SK-N-SH (cell line): Measurements from ENCODE around the gene TBP. TPM values are rescaled to one million over a fixed set of nuclear protein-coding genes. Genes with fewer than 3 reads are reported as not detected.

Source experiments
- CTCF ChIA-PET: fragments of 300-600, 350-600 bp; formaldehyde crosslinking; extraction: SDS; loops from one replicate; lab custom pipeline; 2021; lab: Yijun Ruan, JAX
- POLR2A ChIA-PET: fragments of 350-600 bp; sonication (Branson Sonifier 250); formaldehyde crosslinking; extraction: SDS; loops from one replicate; lab custom pipeline; 2020; ENCODE audit warnings: antibody characterized with exemption, inconsistent platforms; lab: Yijun Ruan, JAX
- DNase-seq: peaks from one replicate; pipeline ENCODE4 v3.0.0; 2012
- H2AFZ ChIP-seq: fragments of 200-600 bp; sonication (generic); 2 replicates; pipeline ENCODE4 v1.8.1; 2016; ENCODE audit warnings: antibody characterized with exemption, mild to moderate bottlenecking, low read depth
- H3F3A ChIP-seq: fragments of 200-600 bp; sonication (generic); replicated peaks from 2 replicates; pipeline ENCODE3; 2016; ENCODE audit warnings: antibody characterized with exemption, mild to moderate bottlenecking; ENCODE audit not compliant: insufficient read depth
- H3K27ac ChIP-seq, 2 experiments: fragments of 200-500 bp in 1 of 2; fragments of 200-600 bp in 1 of 2; sonication (Bioruptor generic) in 1 of 2; sonication (generic), shearing (Covaris generic) in 1 of 2; 2 replicates each; pipeline versions ENCODE4 v1.5.1 to v1.6.1; 2014 to 2016; ENCODE audit warnings: low read depth in 2 of 2, inconsistent platforms in 1 of 2, low read length in 1 of 2, mild to moderate bottlenecking in 1 of 2, mixed read lengths in 1 of 2
- H3K27me3 ChIP-seq: fragments of 200-600 bp; sonication (generic), shearing (Covaris generic); 2 replicates; pipeline ENCODE4 v1.6.1; 2016; ENCODE audit warnings: mixed run types; ENCODE audit not compliant: insufficient read depth
- H3K36me3 ChIP-seq, 2 experiments: fragments of 200-500 bp in 1 of 2; fragments of 200-600 bp in 1 of 2; sonication (Bioruptor generic) in 1 of 2; sonication (generic) in 1 of 2; replicated peaks in 1 of 2; 2 replicates each; pipeline versions ENCODE3 to v1.5.1; 2014 to 2016; ENCODE audit warnings: low read length in 1 of 2, mild to moderate bottlenecking in 1 of 2; ENCODE audit not compliant: insufficient read depth in 2 of 2, control insufficient read depth in 1 of 2
- H3K4me1 ChIP-seq, 2 experiments: fragments of 200-500 bp in 1 of 2; fragments of 200-600 bp in 1 of 2; sonication (Bioruptor generic) in 1 of 2; sonication (generic), shearing (Covaris generic) in 1 of 2; 2 replicates each; pipeline versions ENCODE4 v1.5.1 to v1.6.1; 2014 to 2016; ENCODE audit warnings: low read depth in 1 of 2, low read length in 1 of 2, mixed run types in 1 of 2; ENCODE audit not compliant: insufficient read depth in 2 of 2, control insufficient read depth in 1 of 2
- H3K4me2 ChIP-seq: fragments of 200-600 bp; sonication (generic), shearing (Covaris generic); 2 replicates; pipeline ENCODE4 v1.6.1; 2017; ENCODE audit warnings: mixed run types
- H3K4me3 ChIP-seq, 2 experiments: fragments of 200-500 bp in 1 of 2; fragments of 200-600 bp in 1 of 2; sonication (Bioruptor generic) in 1 of 2; sonication (generic), shearing (Covaris generic) in 1 of 2; 2 replicates each; pipeline versions ENCODE4 v1.5.1 to v1.8.1; 2014 to 2016; ENCODE audit warnings: low read depth in 2 of 2, inconsistent platforms in 1 of 2, low read length in 1 of 2, mild to moderate bottlenecking in 1 of 2, mixed read lengths in 1 of 2, moderate library complexity in 1 of 2
- H3K79me2 ChIP-seq: fragments of 200-600 bp; sonication (generic); 2 replicates; pipeline ENCODE4 v1.8.1; 2017; ENCODE audit warnings: mild to moderate bottlenecking; ENCODE audit not compliant: insufficient read depth
- H3K9ac ChIP-seq: fragments of 200-600 bp; sonication (generic); 2 replicates; pipeline ENCODE4 v1.6.1; 2017; ENCODE audit warnings: mixed run types
- H3K9me2 ChIP-seq: fragments of 200-600 bp; sonication (generic); 2 replicates; pipeline ENCODE4 v1.6.1; 2017; ENCODE audit warnings: mixed run types
- H3K9me3 ChIP-seq: fragments of 200-600 bp; sonication (generic); 2 replicates; pipeline ENCODE4 v1.6.1; 2017; ENCODE audit warnings: mixed run types, mild to moderate bottlenecking, moderate library complexity
- H4K20me1 ChIP-seq: fragments of 200-600 bp; sonication (generic); 2 replicates; pipeline ENCODE4 v1.6.1; 2017; ENCODE audit warnings: mild to moderate bottlenecking, mixed run types; ENCODE audit not compliant: insufficient read depth
- CHD2 ChIP-seq: fragments of 150-350 bp; IDR thresholded peaks from 2 replicates; pipeline ENCODE4 v1.6.1; 2018; ENCODE audit warnings: low read length; ENCODE audit not compliant: partially characterized antibody
- ELF1 ChIP-seq: IDR thresholded peaks from 2 replicates; pipeline ENCODE4 v1.4.0; 2012
- FOSL2 ChIP-seq: IDR thresholded peaks from 2 replicates; pipeline ENCODE4 v1.4.0; 2012; ENCODE audit warnings: low read depth, mild to moderate bottlenecking, moderate library complexity, borderline replicate concordance
- GABPA ChIP-seq: IDR thresholded peaks from 2 replicates; pipeline ENCODE4 v1.4.0; 2012; ENCODE audit warnings: low read depth, mild to moderate bottlenecking
- JUND ChIP-seq: IDR thresholded peaks from 2 replicates; pipeline ENCODE4 v1.4.0; 2012
- MEF2A ChIP-seq: IDR thresholded peaks from 2 replicates; pipeline ENCODE4 v1.4.0; 2012; ENCODE audit warnings: low read depth, borderline replicate concordance
- MXI1 ChIP-seq: IDR thresholded peaks from 2 replicates; pipeline ENCODE4 v1.6.1; 2012; ENCODE audit warnings: mild to moderate bottlenecking, low read depth, low read length, improper control_type of control experiment
- POLR2AphosphoS5 ChIP-seq: IDR thresholded peaks from 2 replicates; pipeline ENCODE4 v1.6.1; 2012; ENCODE audit warnings: low read depth, low read length
- RAD21 ChIP-seq: IDR thresholded peaks from 2 replicates; pipeline ENCODE4 v1.6.1; 2012; ENCODE audit warnings: mild to moderate bottlenecking, low read length
- RCOR1 ChIP-seq: fragments of 150-350 bp; IDR thresholded peaks from 2 replicates; pipeline ENCODE4 v1.6.1; 2017; ENCODE audit warnings: antibody characterized with exemption, low read length
- RFX5 ChIP-seq: IDR thresholded peaks from 2 replicates; pipeline ENCODE4 v1.6.1; 2012; ENCODE audit warnings: mild to moderate bottlenecking, improper control_type of control experiment, low read length
- RXRA ChIP-seq: IDR thresholded peaks from 2 replicates; pipeline ENCODE4 v1.4.0; 2012; ENCODE audit warnings: low read depth, mild to moderate bottlenecking, borderline replicate concordance
- SIN3A ChIP-seq: IDR thresholded peaks from 2 replicates; pipeline ENCODE4 v1.6.1; 2012; ENCODE audit warnings: low read depth, mild to moderate bottlenecking, low read length, moderate library complexity, borderline replicate concordance
- SMC3 ChIP-seq: IDR thresholded peaks from 2 replicates; pipeline ENCODE4 v1.6.1; 2012; ENCODE audit warnings: low read depth, low read length, improper control_type of control experiment
- TAF1 ChIP-seq: IDR thresholded peaks from 2 replicates; pipeline ENCODE4 v1.6.1; 2012; ENCODE audit warnings: low read depth, mild to moderate bottlenecking, low read length, moderate library complexity, borderline replicate concordance
- TCF12 ChIP-seq: IDR thresholded peaks from 2 replicates; pipeline ENCODE4 v1.4.0; 2012
- YY1 ChIP-seq: IDR thresholded peaks from 2 replicates; pipeline ENCODE4 v1.4.0; 2012; ENCODE audit warnings: low read depth, mild to moderate bottlenecking
- WGBS: methylation state at CpG from one replicate; pipeline ENCODE4 v1.1.6; 2017; ENCODE audit warnings: low lambda C conversion rate; 5-methylcytosine and 5-hydroxymethylcytosine counted together
- polyA plus RNA-seq, 3 experiments: library from polyadenylated mRNA; depleted of rRNA; stranded (reverse); fragments of >200 nt; gene quantifications; 2 replicates each; pipeline ENCODE4 v1.2.3, GENCODE V29; 2012
- TF ChIP-seq, protein P1 (sequence below): fragments of 200-600 bp; sonication (generic); IDR thresholded peaks from 2 replicates; pipeline ENCODE4 v1.6.1; 2017; ENCODE audit warnings: antibody characterized with exemption, mild to moderate bottlenecking, moderate library complexity
- TF ChIP-seq, protein P2 (sequence below): IDR thresholded peaks from 2 replicates; pipeline ENCODE4 v1.4.0; 2012; ENCODE audit warnings: low read depth, borderline replicate concordance
- TF ChIP-seq, protein P3 (sequence below): IDR thresholded peaks from 2 replicates; pipeline ENCODE4 v1.6.1; 2012; ENCODE audit warnings: mild to moderate bottlenecking, low read depth, low read length, moderate library complexity
- TF ChIP-seq, protein P4 (sequence below): IDR thresholded peaks from 2 replicates; pipeline ENCODE4 v1.4.0; 2012; ENCODE audit warnings: low read depth

The TBP gene
- polyA plus RNA-seq, 1 of the 3 experiments (the other 2 are of a cell fraction) = 45.5 TPM

DNA sequence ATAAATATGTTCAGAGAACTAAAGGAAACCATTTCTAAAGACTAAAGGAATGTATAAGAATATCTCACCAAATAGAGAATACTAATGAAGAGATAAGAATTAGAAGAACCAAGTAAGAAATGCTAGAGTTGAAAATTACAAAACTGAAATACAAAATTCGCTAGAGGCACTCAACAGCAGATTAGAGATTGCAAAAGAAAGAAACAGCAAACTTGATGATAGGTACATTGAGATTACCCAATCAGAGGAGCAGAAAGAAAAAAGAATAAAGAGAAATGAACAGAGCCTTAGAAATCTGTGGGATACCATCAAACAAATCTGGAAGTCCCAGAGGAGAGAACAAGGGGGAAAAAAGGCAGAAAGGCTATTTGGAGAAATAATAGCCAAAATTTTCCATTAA, 36.6 kb downstream of the TBP start:
- no peaks in the 10 kb centered on the region for H3K79me2 ChIP-seq
- H3K9ac ChIP-seq = no peak overlapping the region
- H3K9me3 ChIP-seq = peaks cover 7% of the 10 kb centered on the region; the same call in 1 of the 2 replicates
- no peak overlapping the region for H3K4me3 ChIP-seq
- H3K27me3 ChIP-seq = no peaks in the 10 kb centered on the region
- H3F3A ChIP-seq = no peaks in the 10 kb centered on the region
- DNase-seq = no peak
- WGBS = 15% methylated on average over 1 of the region's 1 CpG
- H2AFZ ChIP-seq = no peak overlapping the region
- CTCF ChIA-PET = no interaction called here
- TF ChIP-seq JUND (no peak), GABPA (no peak), SMC3 (no peak), RAD21 (no peak), ELF1 (no peak), TAF1 (no peak)
- TF ChIP-seq, protein P1, sequence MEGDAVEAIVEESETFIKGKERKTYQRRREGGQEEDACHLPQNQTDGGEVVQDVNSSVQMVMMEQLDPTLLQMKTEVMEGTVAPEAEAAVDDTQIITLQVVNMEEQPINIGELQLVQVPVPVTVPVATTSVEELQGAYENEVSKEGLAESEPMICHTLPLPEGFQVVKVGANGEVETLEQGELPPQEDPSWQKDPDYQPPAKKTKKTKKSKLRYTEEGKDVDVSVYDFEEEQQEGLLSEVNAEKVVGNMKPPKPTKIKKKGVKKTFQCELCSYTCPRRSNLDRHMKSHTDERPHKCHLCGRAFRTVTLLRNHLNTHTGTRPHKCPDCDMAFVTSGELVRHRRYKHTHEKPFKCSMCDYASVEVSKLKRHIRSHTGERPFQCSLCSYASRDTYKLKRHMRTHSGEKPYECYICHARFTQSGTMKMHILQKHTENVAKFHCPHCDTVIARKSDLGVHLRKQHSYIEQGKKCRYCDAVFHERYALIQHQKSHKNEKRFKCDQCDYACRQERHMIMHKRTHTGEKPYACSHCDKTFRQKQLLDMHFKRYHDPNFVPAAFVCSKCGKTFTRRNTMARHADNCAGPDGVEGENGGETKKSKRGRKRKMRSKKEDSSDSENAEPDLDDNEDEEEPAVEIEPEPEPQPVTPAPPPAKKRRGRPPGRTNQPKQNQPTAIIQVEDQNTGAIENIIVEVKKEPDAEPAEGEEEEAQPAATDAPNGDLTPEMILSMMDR = no peak
- TF ChIP-seq, protein P2, sequence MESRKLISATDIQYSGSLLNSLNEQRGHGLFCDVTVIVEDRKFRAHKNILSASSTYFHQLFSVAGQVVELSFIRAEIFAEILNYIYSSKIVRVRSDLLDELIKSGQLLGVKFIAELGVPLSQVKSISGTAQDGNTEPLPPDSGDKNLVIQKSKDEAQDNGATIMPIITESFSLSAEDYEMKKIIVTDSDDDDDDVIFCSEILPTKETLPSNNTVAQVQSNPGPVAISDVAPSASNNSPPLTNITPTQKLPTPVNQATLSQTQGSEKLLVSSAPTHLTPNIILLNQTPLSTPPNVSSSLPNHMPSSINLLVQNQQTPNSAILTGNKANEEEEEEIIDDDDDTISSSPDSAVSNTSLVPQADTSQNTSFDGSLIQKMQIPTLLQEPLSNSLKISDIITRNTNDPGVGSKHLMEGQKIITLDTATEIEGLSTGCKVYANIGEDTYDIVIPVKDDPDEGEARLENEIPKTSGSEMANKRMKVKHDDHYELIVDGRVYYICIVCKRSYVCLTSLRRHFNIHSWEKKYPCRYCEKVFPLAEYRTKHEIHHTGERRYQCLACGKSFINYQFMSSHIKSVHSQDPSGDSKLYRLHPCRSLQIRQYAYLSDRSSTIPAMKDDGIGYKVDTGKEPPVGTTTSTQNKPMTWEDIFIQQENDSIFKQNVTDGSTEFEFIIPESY = no peak
- TF ChIP-seq, all 33 proteins: peak for 0
- Histone ChIP-seq H4K20me1 (no peaks in the 10 kb centered on the region), H3K27ac (no peak overlapping the region), H3K4me2 (no peak overlapping the region), H3K4me1 (no peaks in the 10 kb centered on the region), H3K36me3 (no peaks in the 10 kb centered on the region), H3K9me2 (no peaks in the 10 kb centered on the region)
- POLR2A ChIA-PET = no interaction called here

DNA sequence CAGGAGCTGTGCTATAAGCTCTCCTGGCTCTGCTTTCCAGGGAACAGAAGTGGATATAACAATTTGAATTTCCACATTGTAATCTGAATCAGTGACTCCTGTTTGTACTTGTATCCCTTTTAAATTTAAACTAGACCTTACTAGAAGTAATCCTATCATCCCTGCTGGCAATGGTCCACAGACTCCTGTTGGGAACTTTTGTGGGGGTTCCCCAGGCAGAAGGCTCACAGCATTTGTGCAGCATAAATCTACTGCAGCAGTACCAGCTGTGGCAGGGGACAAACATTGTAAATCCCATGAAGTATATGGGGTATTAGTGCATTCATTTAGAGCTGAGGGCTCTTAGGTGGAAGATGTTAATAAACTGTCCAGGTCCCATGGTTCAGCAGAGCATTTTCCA, 42.3 kb downstream of the TBP start:
- Histone ChIP-seq H3K27ac (no peak overlapping the region), H3K79me2 (no peaks in the 10 kb centered on the region), H3K4me3 (no peak overlapping the region), H3K27me3 (peaks cover 11% of the 10 kb centered on the region; the same call in 1 of the 2 replicates), H3F3A (no peaks in the 10 kb centered on the region), H3K9ac (no peak overlapping the region), H3K9me3 (peaks cover 6% of the 10 kb centered on the region; the same call in 1 of the 2 replicates), H4K20me1 (no peaks in the 10 kb centered on the region), H3K36me3 (no peaks in the 10 kb centered on the region), H2AFZ (no peak overlapping the region), H3K4me1 (no peaks in the 10 kb centered on the region), H3K9me2 (no peaks in the 10 kb centered on the region), H3K4me2 (no peak overlapping the region)
- POLR2A ChIA-PET = no interaction called here
- CTCF ChIA-PET = no interaction called here
- no peak for DNase-seq
- TF ChIP-seq TCF12 (no peak), JUND (no peak), FOSL2 (no peak), MEF2A (no peak), YY1 (no peak), SMC3 (no peak), CHD2 (no peak), POLR2AphosphoS5 (no peak), RCOR1 (no peak), GABPA (no peak), RFX5 (no peak), MXI1 (no peak), RXRA (no peak), SIN3A (no peak), RAD21 (no peak)
- TF ChIP-seq, protein P3, sequence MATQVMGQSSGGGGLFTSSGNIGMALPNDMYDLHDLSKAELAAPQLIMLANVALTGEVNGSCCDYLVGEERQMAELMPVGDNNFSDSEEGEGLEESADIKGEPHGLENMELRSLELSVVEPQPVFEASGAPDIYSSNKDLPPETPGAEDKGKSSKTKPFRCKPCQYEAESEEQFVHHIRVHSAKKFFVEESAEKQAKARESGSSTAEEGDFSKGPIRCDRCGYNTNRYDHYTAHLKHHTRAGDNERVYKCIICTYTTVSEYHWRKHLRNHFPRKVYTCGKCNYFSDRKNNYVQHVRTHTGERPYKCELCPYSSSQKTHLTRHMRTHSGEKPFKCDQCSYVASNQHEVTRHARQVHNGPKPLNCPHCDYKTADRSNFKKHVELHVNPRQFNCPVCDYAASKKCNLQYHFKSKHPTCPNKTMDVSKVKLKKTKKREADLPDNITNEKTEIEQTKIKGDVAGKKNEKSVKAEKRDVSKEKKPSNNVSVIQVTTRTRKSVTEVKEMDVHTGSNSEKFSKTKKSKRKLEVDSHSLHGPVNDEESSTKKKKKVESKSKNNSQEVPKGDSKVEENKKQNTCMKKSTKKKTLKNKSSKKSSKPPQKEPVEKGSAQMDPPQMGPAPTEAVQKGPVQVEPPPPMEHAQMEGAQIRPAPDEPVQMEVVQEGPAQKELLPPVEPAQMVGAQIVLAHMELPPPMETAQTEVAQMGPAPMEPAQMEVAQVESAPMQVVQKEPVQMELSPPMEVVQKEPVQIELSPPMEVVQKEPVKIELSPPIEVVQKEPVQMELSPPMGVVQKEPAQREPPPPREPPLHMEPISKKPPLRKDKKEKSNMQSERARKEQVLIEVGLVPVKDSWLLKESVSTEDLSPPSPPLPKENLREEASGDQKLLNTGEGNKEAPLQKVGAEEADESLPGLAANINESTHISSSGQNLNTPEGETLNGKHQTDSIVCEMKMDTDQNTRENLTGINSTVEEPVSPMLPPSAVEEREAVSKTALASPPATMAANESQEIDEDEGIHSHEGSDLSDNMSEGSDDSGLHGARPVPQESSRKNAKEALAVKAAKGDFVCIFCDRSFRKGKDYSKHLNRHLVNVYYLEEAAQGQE = no peak
- TF ChIP-seq, protein P4, sequence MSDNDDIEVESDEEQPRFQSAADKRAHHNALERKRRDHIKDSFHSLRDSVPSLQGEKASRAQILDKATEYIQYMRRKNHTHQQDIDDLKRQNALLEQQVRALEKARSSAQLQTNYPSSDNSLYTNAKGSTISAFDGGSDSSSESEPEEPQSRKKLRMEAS = no peak
